GM12878 (cell line): ENCODE data around the gene CCL7. TPM values are rescaled to one million over a fixed set of nuclear protein-coding genes. Genes with fewer than 3 reads are reported as not detected.

Source experiments
- ATAC-seq: fragments of 200-7000 bp; cut with Tn5 transposase; 3 replicates; pipeline ENCODE4 v1.9.1; 2020; ENCODE audit warnings: mild to moderate bottlenecking, moderate library complexity
- BruUV-seq: library from RNA; stranded (reverse); fragments of 400-500 nt; replicated peaks from 2 replicates; lab custom pipeline; 2021; lab: Mats Ljungman, UMichigan
- CTCF ChIA-PET: fragments of 300-600 bp; sonication (Branson Sonifier 250); formaldehyde crosslinking; extraction: SDS; loops from one replicate; lab custom pipeline; 2021; ENCODE audit warnings: inconsistent platforms; lab: Yijun Ruan, JAX
- POLR2A ChIA-PET: fragments of 350-600 bp; formaldehyde crosslinking; extraction: SDS; loops from one replicate; lab custom pipeline; 2021; ENCODE audit warnings: inconsistent platforms; lab: Charles Lee
- RAD21 ChIA-PET: fragments of 300-600 bp; sonication (Branson Sonifier 250); formaldehyde crosslinking; loops from one replicate; lab custom pipeline; 2023; ENCODE audit warnings: antibody characterized with exemption; ENCODE audit not compliant: unreplicated experiment; lab: Charles Lee
- SMC1A ChIA-PET: fragments of 300-600 bp; sonication (Branson Sonifier 250); formaldehyde crosslinking; loops from one replicate; lab custom pipeline; 2023; ENCODE audit not compliant: unreplicated experiment, uncharacterized antibody; lab: Charles Lee
- DNase-seq: peaks from one replicate; pipeline ENCODE4 v3.0.0-alpha.2; 2011; ENCODE audit warnings: low read depth, low spot score
- FAIRE-seq: peaks from 3 replicates; lab custom pipeline; 2011; peaks lifted over from hg19 to GRCh38; lab: Jason Lieb, UNC
- H2AFZ ChIP-seq: 2 replicates; pipeline ENCODE4 v1.6.0; 2011; ENCODE audit warnings: low read depth, low read length, control low read depth; ENCODE audit not compliant: control insufficient read depth
- H3K27ac ChIP-seq: 2 replicates; pipeline ENCODE4 v1.5.1; 2011; ENCODE audit warnings: control low read depth; ENCODE audit not compliant: control insufficient read depth, insufficient read depth
- H3K27me3 ChIP-seq, 2 experiments: replicated peaks in 1 of 2; 2 replicates each; pipeline versions ENCODE4 v1.6.0 to v1.6.1; 2011; ENCODE audit warnings: low read length in 1 of 2; ENCODE audit not compliant: control insufficient read depth in 2 of 2, insufficient read depth in 2 of 2
- H3K36me3 ChIP-seq, 2 experiments: 2 replicates each; pipeline ENCODE4 v1.5.1; 2011; ENCODE audit warnings: low read length in 1 of 2; ENCODE audit not compliant: control insufficient read depth in 2 of 2, insufficient read depth in 2 of 2
- H3K4me1 ChIP-seq: 2 replicates; pipeline ENCODE4 v1.6.1; 2011; ENCODE audit warnings: mild to moderate bottlenecking, low read length, moderate library complexity, mixed read lengths; ENCODE audit not compliant: control insufficient read depth, insufficient read depth
- H3K4me2 ChIP-seq: 2 replicates; pipeline ENCODE4 v1.6.0; 2011; ENCODE audit warnings: control low read depth; ENCODE audit not compliant: control insufficient read depth, insufficient read depth
- H3K4me3 ChIP-seq: fragments of 200-600 bp; sonication (generic); 2 replicates; pipeline ENCODE4 v1.5.1; 2016
- H3K79me2 ChIP-seq: 2 replicates; pipeline ENCODE4 v1.6.0; 2011; ENCODE audit warnings: low read length; ENCODE audit not compliant: control insufficient read depth, insufficient read depth
- H3K9ac ChIP-seq: 2 replicates; pipeline ENCODE4 v1.8.0; 2011; ENCODE audit warnings: low read length, control low read depth, mixed read lengths; ENCODE audit not compliant: control insufficient read depth, insufficient read depth
- H3K9me3 ChIP-seq: replicated peaks from 3 replicates; pipeline ENCODE4 v1.5.1; 2011; ENCODE audit warnings: mild to moderate bottlenecking, low read length; ENCODE audit not compliant: control insufficient read depth, insufficient read depth
- H4K20me1 ChIP-seq: 2 replicates; pipeline ENCODE4 v1.6.0; 2011; ENCODE audit not compliant: control insufficient read depth, insufficient read depth
- CBX5 ChIP-seq: sonication (generic); IDR thresholded peaks from 2 replicates; pipeline ENCODE4 v1.6.1; 2016; ENCODE audit warnings: low read depth, moderate library complexity, mild to moderate bottlenecking, inconsistent platforms
- CREB1 ChIP-seq: IDR thresholded peaks from 2 replicates; pipeline ENCODE4 v1.6.1; 2012; ENCODE audit warnings: low read depth, mild to moderate bottlenecking, inconsistent platforms
- CREM ChIP-seq: IDR thresholded peaks from 2 replicates; pipeline ENCODE4 v1.6.1; 2014; ENCODE audit warnings: antibody characterized with exemption, low read depth
- EGR1 ChIP-seq, 2 experiments: IDR thresholded peaks; 1 replicate in 1 of 2; 2 replicates in 1 of 2; pipeline ENCODE4 v1.6.1; 2011 to 2012; ENCODE audit warnings: low read depth in 2 of 2, low read length in 2 of 2, borderline replicate concordance in 1 of 2, mild to moderate bottlenecking in 1 of 2, moderate library complexity in 1 of 2
- FOXM1 ChIP-seq: IDR thresholded peaks from 2 replicates; pipeline ENCODE4 v1.6.1; 2012; ENCODE audit warnings: low read depth, mild to moderate bottlenecking, inconsistent platforms, low read length, moderate library complexity
- GABPA ChIP-seq: IDR thresholded peaks from 2 replicates; pipeline ENCODE4 v1.6.1; 2014; ENCODE audit warnings: antibody characterized with exemption, low read depth, mild to moderate bottlenecking, inconsistent platforms
- HDGF ChIP-seq: fragments of 450-650 bp; IDR thresholded peaks from 2 replicates; pipeline ENCODE4 v1.6.1; 2016; ENCODE audit warnings: antibody characterized with exemption
- JUND ChIP-seq: IDR thresholded peaks from 2 replicates; pipeline ENCODE4 v1.6.1; 2012; ENCODE audit warnings: low read depth, mild to moderate bottlenecking, low read length, improper control_type of control experiment, moderate library complexity
- KLF5 ChIP-seq: fragments of 450-650 bp; IDR thresholded peaks from 2 replicates; pipeline ENCODE4 v1.6.1; 2014; ENCODE audit warnings: mild to moderate bottlenecking; ENCODE audit not compliant: partially characterized antibody
- MEF2A ChIP-seq: IDR thresholded peaks from 2 replicates; pipeline ENCODE4 v1.6.1; 2011; ENCODE audit warnings: low read depth, mild to moderate bottlenecking, low read length, moderate library complexity; ENCODE audit not compliant: insufficient read depth
- MTA3 ChIP-seq: IDR thresholded peaks from 2 replicates; pipeline ENCODE4 v1.6.1; 2012; ENCODE audit warnings: low read length, inconsistent platforms, borderline replicate concordance
- NFYA ChIP-seq: IDR thresholded peaks from 2 replicates; pipeline ENCODE4 v1.6.1; 2011; ENCODE audit warnings: low read depth, mild to moderate bottlenecking, low read length, improper control_type of control experiment, borderline replicate concordance
- NR2C2 ChIP-seq: IDR thresholded peaks from 2 replicates; pipeline ENCODE4 v1.6.1; 2011; ENCODE audit warnings: borderline replicate concordance, low read depth; ENCODE audit not compliant: control insufficient read depth, insufficient read length
- RFX5 ChIP-seq: IDR thresholded peaks from 2 replicates; pipeline ENCODE4 v1.6.1; 2011; ENCODE audit warnings: low read depth, low read length, improper control_type of control experiment
- SMARCA5 ChIP-seq: fragments of 450-650 bp; IDR thresholded peaks from 2 replicates; pipeline ENCODE4 v1.6.1; 2017; ENCODE audit warnings: mild to moderate bottlenecking
- SMC3 ChIP-seq: IDR thresholded peaks from 2 replicates; pipeline ENCODE4 v1.6.1; 2011; ENCODE audit warnings: low read length, improper control_type of control experiment, borderline replicate concordance
- TCF3 ChIP-seq: IDR thresholded peaks from 2 replicates; pipeline ENCODE4 v1.6.1; 2012; ENCODE audit warnings: low read depth, mild to moderate bottlenecking, low read length, borderline replicate concordance; ENCODE audit not compliant: insufficient read depth
- ZNF207 ChIP-seq: fragments of 450-650 bp; IDR thresholded peaks from 2 replicates; pipeline ENCODE4 v1.6.1; 2014; ENCODE audit warnings: antibody characterized with exemption, mild to moderate bottlenecking, borderline replicate concordance
- WGBS: methylation state at CpG from one replicate; pipeline ENCODE4 v1.1.6; 2016; ENCODE audit warnings: low lambda C conversion rate; ENCODE audit not compliant: insufficient replicate concordance, insufficient coverage; ENCODE audit errors: missing lambda C conversion rate; 5-methylcytosine and 5-hydroxymethylcytosine counted together
- in situ Hi-C: fragments of 300-500 bp; cut with MboI; formaldehyde crosslinking; loops from 9 replicates; pipeline ENCODE4 v1.14.3; 2018; ENCODE audit warnings: mixed read lengths
- intact Hi-C: fragments of 100-400 bp; cut with micrococcal nuclease; formaldehyde crosslinking; loops from one replicate; pipeline ENCODE4 v1.14.2; 2022; ENCODE audit not compliant: unreplicated experiment
- polyA plus RNA-seq, 11 experiments: library from polyadenylated mRNA; depleted of rRNA in 4 of 11; unstranded in 6 of 11; stranded (reverse) in 5 of 11; fragments of >200 nt; fragmentation: Nextera tagmentation in 4 of 11; fragmentation: Illumina TruSeq in 1 of 11; extraction: Ambion mirVana in 4 of 11; extraction: Trizol in 1 of 11; gene quantifications; 1 replicate in 1 of 11; 2 replicates in 10 of 11; pipeline versions ENCODE4 v1.2.1 to v1.2.3, GENCODE V29; 2011 to 2016; ENCODE audit warnings: inconsistent platforms in 2 of 11, missing spikeins in 2 of 11, low read depth in 1 of 11
- total RNA-seq, 4 experiments: library from RNA; depleted of rRNA in 3 of 4; stranded (reverse); fragments of >200 nt in 3 of 4; fragmentation: Illumina TruSeq in 1 of 4; extraction: Trizol in 1 of 4; gene quantifications; 2 replicates each; pipeline versions ENCODE4 v1.2.1 to v1.2.3, GENCODE V29; 2013 to 2021
- TF ChIP-seq, protein P1 (sequence below): fragments of 450-650 bp; IDR thresholded peaks from 2 replicates; pipeline ENCODE4 v1.6.1; 2018; ENCODE audit warnings: mild to moderate bottlenecking, low read depth, moderate library complexity; ENCODE audit not compliant: partially characterized antibody

The CCL7 gene
- total and polyA plus RNA-seq, 10 of the 15 experiments (the other 5 are each of a cell fraction or from before 2014, with no cell fraction given), result not detected

DNA sequence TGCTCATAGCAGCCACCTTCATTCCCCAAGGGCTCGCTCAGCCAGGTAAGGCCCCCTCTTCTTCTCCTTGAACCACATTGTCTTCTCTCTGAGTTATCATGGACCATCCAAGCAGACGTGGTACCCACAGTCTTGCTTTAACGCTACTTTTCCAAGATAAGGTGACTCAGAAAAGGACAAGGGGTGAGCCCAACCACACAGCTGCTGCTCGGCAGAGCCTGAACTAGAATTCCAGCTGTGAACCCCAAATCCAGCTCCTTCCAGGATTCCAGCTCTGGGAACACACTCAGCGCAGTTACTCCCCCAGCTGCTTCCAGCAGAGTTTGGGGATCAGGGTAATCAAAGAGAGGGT lies 14.7 kb upstream of the CCL7 start:
- H3K9me3 ChIP-seq, result no peaks in the 10 kb centered on the region
- in situ Hi-C loops (no loop called here), intact Hi-C loops (no loop called here)
- SMC1A ChIA-PET, result no interaction called here
- H2AFZ ChIP-seq, result no peak overlapping the region
- H3K36me3 ChIP-seq, result no peaks in the 10 kb centered on the region
- ATAC-seq, result no peak
- H3K79me2 ChIP-seq, result no peaks in the 10 kb centered on the region
- H3K4me3 ChIP-seq, result no peak overlapping the region
- FAIRE-seq, result no peak
- RAD21 ChIA-PET, result no interaction called here
- 1% methylated on average over 5 of the region's 5 CpGs for WGBS
- H3K27me3 ChIP-seq, result peaks cover 1 to 17% of the 10 kb centered on the region in 2 experiments
- no peak for DNase-seq
- no TSS peak for BruUV-seq
- no peak overlapping the region for H3K4me2 ChIP-seq
- POLR2A ChIA-PET, result no interaction called here
- TF ChIP-seq TCF3 (no peak), CREB1 (no peak), NR2C2 (no peak), JUND (no peak), MEF2A (no peak), FOXM1 (no peak), KLF5 (no peak), SMARCA5 (no peak)
- peaks cover 16% of the 10 kb centered on the region for H3K4me1 ChIP-seq
- H3K9ac ChIP-seq, result no peak overlapping the region
- no peak overlapping the region for H3K27ac ChIP-seq
- CTCF ChIA-PET, result interaction anchor here (1.1 to 1.6 kb wide), 2 partner anchors 55 to 107 kb away, joined by 3 to 4 read pairs; no protein-coding TSS in a partner anchor
- no peaks in the 10 kb centered on the region; the same call in 1 of the 2 replicates for H4K20me1 ChIP-seq

DNA sequence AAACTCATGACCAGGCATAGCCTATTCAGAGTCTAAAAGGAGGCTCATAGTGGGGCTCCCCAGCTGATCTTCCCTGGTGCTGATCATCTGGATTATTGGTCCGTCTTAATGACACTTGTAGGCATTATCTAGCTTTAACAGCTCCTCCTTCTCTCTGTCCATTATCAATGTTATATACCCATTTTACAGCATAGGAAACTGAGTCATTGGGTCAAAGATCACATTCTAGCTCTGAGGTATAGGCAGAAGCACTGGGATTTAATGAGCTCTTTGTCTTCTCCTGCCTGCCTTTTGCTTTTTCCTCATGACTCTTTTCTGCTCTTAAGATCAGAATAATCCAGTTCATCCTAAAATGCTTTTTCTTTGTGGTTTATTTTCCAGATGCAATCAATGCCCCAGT lies 14.2 kb upstream of the CCL7 start:
- RAD21 ChIA-PET, result no interaction called here
- ATAC-seq (no peak), DNase-seq (no peak), FAIRE-seq (no peak)
- 0% methylated on average over 1 of the region's 1 CpG for WGBS
- Histone ChIP-seq H3K79me2 (no peaks in the 10 kb centered on the region), H3K36me3 (no peaks in the 10 kb centered on the region), H4K20me1 (no peaks in the 10 kb centered on the region; the same call in 1 of the 2 replicates), H3K4me3 (no peak overlapping the region), H3K27ac (no peak overlapping the region), H3K4me2 (no peak overlapping the region), H3K27me3 (peaks cover 1 to 16% of the 10 kb centered on the region in 2 experiments), H3K9ac (no peak overlapping the region), H2AFZ (no peak overlapping the region), H3K9me3 (no peaks in the 10 kb centered on the region), H3K4me1 (peaks cover 16% of the 10 kb centered on the region)
- intact Hi-C loops, result no loop called here
- SMC1A ChIA-PET, result no interaction called here
- no TSS peak for BruUV-seq
- POLR2A ChIA-PET, result no interaction called here
- in situ Hi-C loops, result no loop called here
- CTCF ChIA-PET, result interaction anchor here (1.6 kb wide), 1 partner anchor 55 kb away, joined by 4 read pairs; no protein-coding TSS in a partner anchor
- TF ChIP-seq SMC3, result no peak
- no peak for TF ChIP-seq CREM
- TF ChIP-seq GABPA, result no peak
- TF ChIP-seq NFYA, result no peak
- TF ChIP-seq EGR1 (IDR thresholded peaks at IDR 0.05; ENCODE audit: borderline replicate concordance in 1 of 2, low read depth in 2 of 2, low read length in 2 of 2), result no peak
- no peak for TF ChIP-seq MTA3
- TF ChIP-seq, protein P1, sequence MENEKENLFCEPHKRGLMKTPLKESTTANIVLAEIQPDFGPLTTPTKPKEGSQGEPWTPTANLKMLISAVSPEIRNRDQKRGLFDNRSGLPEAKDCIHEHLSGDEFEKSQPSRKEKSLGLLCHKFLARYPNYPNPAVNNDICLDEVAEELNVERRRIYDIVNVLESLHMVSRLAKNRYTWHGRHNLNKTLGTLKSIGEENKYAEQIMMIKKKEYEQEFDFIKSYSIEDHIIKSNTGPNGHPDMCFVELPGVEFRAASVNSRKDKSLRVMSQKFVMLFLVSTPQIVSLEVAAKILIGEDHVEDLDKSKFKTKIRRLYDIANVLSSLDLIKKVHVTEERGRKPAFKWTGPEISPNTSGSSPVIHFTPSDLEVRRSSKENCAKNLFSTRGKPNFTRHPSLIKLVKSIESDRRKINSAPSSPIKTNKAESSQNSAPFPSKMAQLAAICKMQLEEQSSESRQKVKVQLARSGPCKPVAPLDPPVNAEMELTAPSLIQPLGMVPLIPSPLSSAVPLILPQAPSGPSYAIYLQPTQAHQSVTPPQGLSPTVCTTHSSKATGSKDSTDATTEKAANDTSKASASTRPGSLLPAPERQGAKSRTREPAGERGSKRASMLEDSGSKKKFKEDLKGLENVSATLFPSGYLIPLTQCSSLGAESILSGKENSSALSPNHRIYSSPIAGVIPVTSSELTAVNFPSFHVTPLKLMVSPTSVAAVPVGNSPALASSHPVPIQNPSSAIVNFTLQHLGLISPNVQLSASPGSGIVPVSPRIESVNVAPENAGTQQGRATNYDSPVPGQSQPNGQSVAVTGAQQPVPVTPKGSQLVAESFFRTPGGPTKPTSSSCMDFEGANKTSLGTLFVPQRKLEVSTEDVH, result no peak
- TF ChIP-seq HDGF, result no peak
- no peak for TF ChIP-seq RFX5
- no peak for TF ChIP-seq ZNF207
- TF ChIP-seq CBX5, result no peak
